ENCODE measurements around the gene ZMYND8. TPM values are rescaled to one million over a fixed set of nuclear protein-coding genes. Genes with fewer than 3 reads are reported as not detected.

The ZMYND8 gene
- polyA plus RNA-seq, 1 donor from 2014 or later, result 16.8 TPM

DNA sequence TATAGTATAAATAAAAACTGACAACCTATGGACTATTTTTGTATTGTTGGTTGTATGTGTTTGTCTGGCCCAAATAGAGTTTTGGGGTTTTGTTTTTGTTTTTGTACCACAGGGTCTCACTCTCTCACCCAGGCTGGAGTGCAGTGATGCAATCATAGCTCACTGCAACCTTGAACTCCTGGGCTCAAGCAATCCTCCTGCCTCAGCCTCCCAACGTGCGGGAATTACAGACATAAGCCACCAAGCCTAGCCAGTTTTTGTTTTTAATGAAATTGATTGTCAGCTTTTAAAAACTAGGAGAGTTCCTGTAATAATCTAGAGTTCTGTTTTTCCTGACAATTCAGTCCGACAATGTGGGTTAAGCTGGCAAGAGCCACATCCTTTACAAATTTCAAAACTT lies 98.7 kb downstream of the ZMYND8 start:
- TF ChIP-seq EZH2 (IDR thresholded peaks at IDR 0.05; ENCODE audit: borderline replicate concordance, insufficient read depth, low read length, poor library complexity, severe bottlenecking) (no peak), POLR2AphosphoS5 (IDR thresholded peaks at IDR 0.05) (no peak), SMC3 (conservative IDR thresholded peaks at IDR 0.05; ENCODE audit: poor library complexity) (no peak), MXI1 (conservative IDR thresholded peaks at IDR 0.05; ENCODE audit: poor library complexity, severe bottlenecking) (no peak), EP300 (conservative IDR thresholded peaks at IDR 0.05; ENCODE audit: poor library complexity, severe bottlenecking) (no peak)
- TF ChIP-seq, protein P1, sequence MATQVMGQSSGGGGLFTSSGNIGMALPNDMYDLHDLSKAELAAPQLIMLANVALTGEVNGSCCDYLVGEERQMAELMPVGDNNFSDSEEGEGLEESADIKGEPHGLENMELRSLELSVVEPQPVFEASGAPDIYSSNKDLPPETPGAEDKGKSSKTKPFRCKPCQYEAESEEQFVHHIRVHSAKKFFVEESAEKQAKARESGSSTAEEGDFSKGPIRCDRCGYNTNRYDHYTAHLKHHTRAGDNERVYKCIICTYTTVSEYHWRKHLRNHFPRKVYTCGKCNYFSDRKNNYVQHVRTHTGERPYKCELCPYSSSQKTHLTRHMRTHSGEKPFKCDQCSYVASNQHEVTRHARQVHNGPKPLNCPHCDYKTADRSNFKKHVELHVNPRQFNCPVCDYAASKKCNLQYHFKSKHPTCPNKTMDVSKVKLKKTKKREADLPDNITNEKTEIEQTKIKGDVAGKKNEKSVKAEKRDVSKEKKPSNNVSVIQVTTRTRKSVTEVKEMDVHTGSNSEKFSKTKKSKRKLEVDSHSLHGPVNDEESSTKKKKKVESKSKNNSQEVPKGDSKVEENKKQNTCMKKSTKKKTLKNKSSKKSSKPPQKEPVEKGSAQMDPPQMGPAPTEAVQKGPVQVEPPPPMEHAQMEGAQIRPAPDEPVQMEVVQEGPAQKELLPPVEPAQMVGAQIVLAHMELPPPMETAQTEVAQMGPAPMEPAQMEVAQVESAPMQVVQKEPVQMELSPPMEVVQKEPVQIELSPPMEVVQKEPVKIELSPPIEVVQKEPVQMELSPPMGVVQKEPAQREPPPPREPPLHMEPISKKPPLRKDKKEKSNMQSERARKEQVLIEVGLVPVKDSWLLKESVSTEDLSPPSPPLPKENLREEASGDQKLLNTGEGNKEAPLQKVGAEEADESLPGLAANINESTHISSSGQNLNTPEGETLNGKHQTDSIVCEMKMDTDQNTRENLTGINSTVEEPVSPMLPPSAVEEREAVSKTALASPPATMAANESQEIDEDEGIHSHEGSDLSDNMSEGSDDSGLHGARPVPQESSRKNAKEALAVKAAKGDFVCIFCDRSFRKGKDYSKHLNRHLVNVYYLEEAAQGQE (IDR thresholded peaks at IDR 0.05; ENCODE audit: borderline replicate concordance), result no peak
- Histone ChIP-seq H3K27ac (ENCODE audit: low read length) (no peak overlapping the region), H3K27me3 (ENCODE audit: insufficient read depth, low read depth, low read length) (no peaks in the 10 kb centered on the region), H3K9me3 (ENCODE audit: low read length) (no peaks in the 10 kb centered on the region), H4K20me1 (ENCODE audit: insufficient read depth) (no peaks in the 10 kb centered on the region), H2AFZ (ENCODE audit: low read depth, low read length) (no peak overlapping the region), H3F3A (ENCODE audit: insufficient read depth, low read length, poor library complexity, severe bottlenecking) (no peaks in the 10 kb centered on the region), H3K4me2 (ENCODE audit: low read length) (no peak overlapping the region), H3K9ac (ENCODE audit: low read length) (no peak overlapping the region), H3K9me2 (ENCODE audit: insufficient read depth, low read length) (no peaks in the 10 kb centered on the region), H3K36me3 (ENCODE audit: insufficient read depth, low read length) (no peaks in the 10 kb centered on the region), H3K79me2 (replicated peaks; ENCODE audit: insufficient read depth, low read length) (no peaks in the 10 kb centered on the region), H3K4me3 (ENCODE audit: low read length) (no peak overlapping the region)

DNA sequence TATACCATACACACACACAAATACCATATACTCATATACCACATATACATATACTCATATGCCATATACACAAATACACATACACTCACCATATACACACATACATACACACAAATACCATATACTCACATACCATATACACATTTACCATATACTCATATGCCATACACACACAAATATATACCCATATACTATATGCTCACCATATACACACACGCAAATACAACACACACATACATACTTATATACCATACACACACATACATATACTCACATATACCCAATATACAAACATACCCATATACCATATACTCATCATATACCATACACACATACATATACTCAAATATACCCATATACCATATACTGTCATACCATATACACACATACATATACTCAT lies 99.2 kb downstream of the ZMYND8 start:
- Histone ChIP-seq H3K27me3 (ENCODE audit: insufficient read depth, low read depth, low read length) (no peaks in the 10 kb centered on the region), H3K4me3 (ENCODE audit: low read length) (no peak overlapping the region), H4K20me1 (ENCODE audit: insufficient read depth) (no peaks in the 10 kb centered on the region), H3K27ac (ENCODE audit: low read length) (no peak overlapping the region), H3K4me2 (ENCODE audit: low read length) (no peak overlapping the region), H3F3A (ENCODE audit: insufficient read depth, low read length, poor library complexity, severe bottlenecking) (no peaks in the 10 kb centered on the region), H3K9me3 (ENCODE audit: low read length) (no peaks in the 10 kb centered on the region), H3K79me2 (replicated peaks; ENCODE audit: insufficient read depth, low read length) (no peaks in the 10 kb centered on the region), H3K9ac (ENCODE audit: low read length) (no peak overlapping the region), H3K9me2 (ENCODE audit: insufficient read depth, low read length) (no peaks in the 10 kb centered on the region), H2AFZ (ENCODE audit: low read depth, low read length) (no peak overlapping the region), H3K36me3 (ENCODE audit: insufficient read depth, low read length) (no peaks in the 10 kb centered on the region)
- TF ChIP-seq TAF1 (IDR thresholded peaks at IDR 0.05; ENCODE audit: low read depth) (no peak), RAD21 (conservative IDR thresholded peaks at IDR 0.05) (no peak), SMC3 (conservative IDR thresholded peaks at IDR 0.05; ENCODE audit: poor library complexity) (no peak), EP300 (conservative IDR thresholded peaks at IDR 0.05; ENCODE audit: poor library complexity, severe bottlenecking) (no peak), EZH2 (IDR thresholded peaks at IDR 0.05; ENCODE audit: borderline replicate concordance, insufficient read depth, low read length, poor library complexity, severe bottlenecking) (no peak), POLR2AphosphoS5 (IDR thresholded peaks at IDR 0.05) (no peak), MXI1 (conservative IDR thresholded peaks at IDR 0.05; ENCODE audit: poor library complexity, severe bottlenecking) (no peak)
- TF ChIP-seq, protein P1 (IDR thresholded peaks at IDR 0.05; ENCODE audit: borderline replicate concordance), result no peak
- TF ChIP-seq, protein P2, sequence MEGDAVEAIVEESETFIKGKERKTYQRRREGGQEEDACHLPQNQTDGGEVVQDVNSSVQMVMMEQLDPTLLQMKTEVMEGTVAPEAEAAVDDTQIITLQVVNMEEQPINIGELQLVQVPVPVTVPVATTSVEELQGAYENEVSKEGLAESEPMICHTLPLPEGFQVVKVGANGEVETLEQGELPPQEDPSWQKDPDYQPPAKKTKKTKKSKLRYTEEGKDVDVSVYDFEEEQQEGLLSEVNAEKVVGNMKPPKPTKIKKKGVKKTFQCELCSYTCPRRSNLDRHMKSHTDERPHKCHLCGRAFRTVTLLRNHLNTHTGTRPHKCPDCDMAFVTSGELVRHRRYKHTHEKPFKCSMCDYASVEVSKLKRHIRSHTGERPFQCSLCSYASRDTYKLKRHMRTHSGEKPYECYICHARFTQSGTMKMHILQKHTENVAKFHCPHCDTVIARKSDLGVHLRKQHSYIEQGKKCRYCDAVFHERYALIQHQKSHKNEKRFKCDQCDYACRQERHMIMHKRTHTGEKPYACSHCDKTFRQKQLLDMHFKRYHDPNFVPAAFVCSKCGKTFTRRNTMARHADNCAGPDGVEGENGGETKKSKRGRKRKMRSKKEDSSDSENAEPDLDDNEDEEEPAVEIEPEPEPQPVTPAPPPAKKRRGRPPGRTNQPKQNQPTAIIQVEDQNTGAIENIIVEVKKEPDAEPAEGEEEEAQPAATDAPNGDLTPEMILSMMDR (IDR thresholded peaks at IDR 0.05; ENCODE audit: poor library complexity, severe bottlenecking), result no peak
